Motor neuron (in vitro differentiated cells): Measurements from ENCODE around the gene CHST12. TPM values are rescaled to one million over a fixed set of nuclear protein-coding genes. Genes with fewer than 3 reads are reported as not detected.

Experiments
- ATAC-seq, 8 experiments: fragments of 200-7000 bp; cut with Tn5 transposase; replicated peaks in 6 of 8; 2 replicates each; pipeline ENCODE4 v1.8.0; 2021; ENCODE audit warnings: mild to moderate bottlenecking in 8 of 8, moderate library complexity in 8 of 8
- H3K27ac ChIP-seq, 2 donors: fragments of 250-450 bp; sonication (Bioruptor Pico); 2 replicates each; pipeline ENCODE4 v1.9.0; 2021; ENCODE audit warnings: antibody characterized with exemption in 2 of 2, mild to moderate bottlenecking in 2 of 2, moderate library complexity in 1 of 2
- H3K4me1 ChIP-seq, 2 donors: fragments of 250-450 bp; sonication (Bioruptor Pico); replicated peaks in 1 of 2; 2 replicates each; pipeline ENCODE4 v1.6.1; 2021; ENCODE audit warnings: antibody characterized with exemption in 2 of 2, mild to moderate bottlenecking in 2 of 2, moderate library complexity in 1 of 2
- H3K4me3 ChIP-seq, 5 donors: fragments of 250-450 bp; sonication (Bioruptor Pico); 2 replicates each; pipeline ENCODE4 v1.9.0; 2021; ENCODE audit warnings: antibody characterized with exemption in 5 of 5, mild to moderate bottlenecking in 5 of 5, moderate library complexity in 4 of 5
- WGBS, 10 experiments: fragments of 450-650 bp; shearing (Covaris generic); methylation state at CpG; one replicate each; pipeline ENCODE4 v1.0.0; 2022; 5-methylcytosine and 5-hydroxymethylcytosine counted together
- in situ Hi-C, 9 experiments: fragments of 400-800 bp; cut with MboI; loops; one replicate each; pipeline ENCODE4 v1.15.0; 2021; ENCODE audit warnings: low sequenced_read_pairs in 9 of 9, low pct_unique_long_range_greater_than_20kb in 2 of 9; ENCODE audit not compliant: unreplicated experiment in 9 of 9
- total RNA-seq, 8 experiments: library from RNA; unstranded; fragments of 300-600 nt; gene quantifications; 2 replicates each; pipeline versions ENCODE4 v1.2.3 to v1.2.4, GENCODE V29; 2022

Gene CHST12
- total RNA-seq: 10 to 100 TPM in 1 of 8 experiments, 1 to 10 TPM in 7; 4.0 to 10.4 (median 7.3) TPM

DNA sequence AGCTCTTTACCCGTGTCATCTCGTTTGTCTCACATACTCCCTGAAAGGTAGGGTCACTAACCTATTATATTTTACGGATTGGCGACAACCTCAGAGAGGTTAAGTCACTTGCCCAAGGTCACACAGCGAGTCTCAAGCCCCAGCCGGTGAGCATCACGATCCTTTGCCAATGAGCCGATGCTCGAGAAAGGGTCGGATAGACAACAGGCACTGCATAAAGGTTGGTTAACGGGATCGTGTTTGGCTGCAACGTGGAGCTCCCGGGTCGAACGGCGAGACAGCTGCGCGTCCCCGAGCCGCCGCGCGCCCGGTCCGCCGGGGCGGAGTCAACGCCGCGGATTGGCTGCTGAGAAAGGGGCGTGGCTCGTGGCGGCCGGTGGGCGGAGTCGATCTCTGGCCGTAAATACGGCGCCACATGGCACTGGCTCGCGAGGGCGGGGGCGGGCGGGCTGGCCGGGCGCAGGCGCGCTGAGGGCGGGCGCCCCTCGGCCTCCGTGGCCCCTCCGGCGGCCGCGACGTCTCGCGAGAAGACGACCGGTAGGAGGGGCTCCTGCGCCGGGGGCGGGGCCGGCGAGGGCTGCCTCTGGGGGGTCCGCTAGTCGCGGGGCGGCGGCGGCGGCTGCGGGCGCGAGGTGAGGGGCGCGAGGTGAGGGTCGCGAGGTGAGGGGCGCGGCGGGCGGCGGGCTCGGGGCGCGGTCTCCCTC lies at the start of gene CHST12:
Gene CHST12 (plus strand): TSS at position 598 of the 704 bp plus-strand sequence. CDS start 29,029 bp downstream, outside the sequence.
- Histone ChIP-seq H3K4me1 (peaks cover 20 to 27% of the 10 kb centered on the region in 2 donors), H3K4me3 (peak within 1 kb of the TSS; percentile 51 to 87 (median 65)), H3K27ac (peak within 1 kb of the TSS; percentile 44 to 68)
- in situ Hi-C loops: no loop called here
- peak; percentile 58 to 83 (median 76) for ATAC-seq
- 0 to 30% (median 6%) methylated on average over 2 to 7 of the region's 89 CpGs; no CpG with 5 or more reads in 6 of the 10 experiments for WGBS, 10 experiments

DNA sequence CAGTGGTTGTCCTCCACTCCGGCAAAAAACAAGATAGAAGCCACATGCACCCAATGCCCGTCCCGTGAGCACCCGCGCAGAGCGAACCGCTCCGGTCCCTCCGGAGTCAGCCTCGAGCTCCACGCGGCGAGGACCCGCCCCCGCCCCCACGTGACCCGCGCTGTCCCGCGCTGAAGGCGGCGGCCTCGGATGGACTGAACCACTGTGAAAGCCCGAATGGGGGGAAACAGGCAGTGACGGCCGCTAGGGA lies 49.5 kb upstream of the CHST12 start:
- 0% methylated on average over 3 to 6 of the region's 26 CpGs; no CpG with 5 or more reads in 7 of the 10 experiments for WGBS, 10 experiments
- Histone ChIP-seq H3K27ac (peak overlapping the region; percentile 100), H3K4me1 (peaks cover 11 to 17% of the 10 kb centered on the region in 2 donors), H3K4me3 (peak overlapping the region; percentile 59 to 89 (median 75))
- ATAC-seq: peak; percentile 53 to 84 (median 80)
- in situ Hi-C loops: no loop called here

DNA sequence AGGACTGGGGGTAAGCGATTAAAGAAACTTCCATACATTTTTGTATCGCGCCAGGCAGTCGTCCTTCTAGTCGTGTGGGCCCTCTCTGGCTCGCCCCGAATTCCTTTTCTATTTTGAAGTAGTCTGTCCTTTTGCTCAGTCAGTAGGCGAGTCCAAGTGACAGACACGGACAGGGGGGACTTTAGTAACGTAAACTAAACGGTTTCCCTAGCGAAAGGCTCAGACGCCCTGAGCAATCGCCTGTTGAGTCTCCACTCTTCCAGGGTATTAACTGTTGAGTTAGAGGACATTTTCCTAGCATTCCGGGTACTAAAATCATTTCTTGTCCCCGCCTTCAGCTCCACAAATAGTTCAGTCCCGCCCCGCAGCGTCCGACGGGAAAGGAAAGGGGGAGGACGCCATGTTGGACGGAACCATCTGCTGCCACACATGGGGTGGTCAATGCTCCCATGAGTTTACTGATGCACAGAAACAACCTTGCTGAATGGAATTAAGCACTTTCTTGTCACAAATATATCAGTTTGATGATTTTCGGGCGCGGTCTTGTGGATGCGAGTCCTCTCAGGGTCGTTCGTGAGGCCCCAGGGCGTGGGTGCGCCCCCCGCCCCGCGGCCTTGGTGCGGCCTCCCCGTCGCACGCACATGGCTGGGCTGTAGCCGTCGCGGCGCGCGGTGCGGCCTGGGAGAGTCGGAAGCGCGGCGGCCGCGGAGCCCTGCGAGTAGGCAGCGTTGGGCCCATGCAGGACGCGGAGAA lies 49.0 kb upstream of the CHST12 start, which contains the start of gene EIF3B:
Gene EIF3B (plus strand): TSS at position 642 of the 753 bp plus-strand sequence. CDS start 95 bp downstream, at position 737.
- Histone ChIP-seq H3K4me1 (peaks cover 11 to 18% of the 10 kb centered on the region in 2 donors), H3K4me3 (peak within 1 kb of the TSS; percentile 59 to 89 (median 75)), H3K27ac (peak within 1 kb of the TSS; percentile 100)
- ATAC-seq: peak; percentile 76 to 89 (median 84)
- WGBS, 10 experiments: 0 to 12% (median 0%) methylated on average over 1 to 34 of the region's 55 CpGs; no CpG with 5 or more reads in 4 of the 10 experiments
- in situ Hi-C loops: no loop called here

DNA sequence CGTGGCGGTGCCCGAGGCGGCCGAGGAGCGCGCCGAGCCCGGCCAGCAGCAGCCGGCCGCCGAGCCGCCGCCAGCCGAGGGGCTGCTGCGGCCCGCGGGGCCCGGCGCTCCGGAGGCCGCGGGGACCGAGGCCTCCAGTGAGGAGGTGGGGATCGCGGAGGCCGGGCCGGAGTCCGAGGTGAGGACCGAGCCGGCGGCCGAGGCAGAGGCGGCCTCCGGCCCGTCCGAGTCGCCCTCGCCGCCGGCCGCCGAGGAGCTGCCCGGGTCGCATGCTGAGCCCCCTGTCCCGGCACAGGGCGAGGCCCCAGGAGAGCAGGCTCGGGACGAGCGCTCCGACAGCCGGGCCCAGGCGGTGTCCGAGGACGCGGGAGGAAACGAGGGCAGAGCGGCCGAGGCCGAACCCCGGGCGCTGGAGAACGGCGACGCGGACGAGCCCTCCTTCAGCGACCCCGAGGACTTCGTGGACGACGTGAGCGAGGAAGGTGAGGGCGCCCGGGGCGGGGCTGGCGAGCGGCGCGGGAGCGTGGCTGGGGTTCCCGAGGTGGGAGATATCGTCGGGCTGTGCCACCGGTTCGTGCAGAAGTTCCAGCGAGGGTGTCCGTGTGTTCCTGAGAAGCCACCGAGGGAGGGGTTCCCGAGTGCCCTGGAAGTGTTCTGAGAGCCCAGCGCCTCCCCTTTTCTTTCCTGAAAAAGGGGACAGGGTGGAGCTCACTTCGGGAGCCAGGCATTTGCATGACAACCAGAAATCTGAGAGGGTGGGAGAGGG lies 48.3 kb upstream of the CHST12 start:
- peak in 6 of 8 experiments; percentile 0 to 15 (median 11) for ATAC-seq
- in situ Hi-C loops: no loop called here
- peaks cover 11 to 18% of the 10 kb centered on the region in 2 donors for H3K4me1 ChIP-seq
- H3K27ac ChIP-seq: peak overlapping the region; percentile 100
- peak overlapping the region; percentile 59 to 89 (median 75) for H3K4me3 ChIP-seq
- WGBS, 10 experiments: 0% methylated on average over 1 to 16 of the region's 92 CpGs; no CpG with 5 or more reads in 6 of the 10 experiments

DNA sequence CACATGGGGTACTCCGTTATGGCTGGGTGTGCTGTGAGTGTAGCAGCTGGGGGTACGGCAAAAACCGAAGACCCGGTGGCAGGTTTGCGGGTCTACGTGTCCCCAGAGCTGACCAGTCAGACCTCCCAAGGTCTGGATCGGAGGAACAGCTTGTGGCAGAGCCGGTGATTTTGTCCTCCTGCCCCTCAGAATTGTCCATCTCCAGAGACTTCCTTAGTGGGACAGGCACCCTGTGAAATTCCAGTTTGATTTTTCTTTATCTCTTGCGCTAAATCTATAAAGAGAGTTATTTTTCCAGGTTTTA lies 47.8 kb upstream of the CHST12 start:
- ATAC-seq: peak in 1 of 8 experiments; percentile 0
- H3K27ac ChIP-seq: peak overlapping the region in 1 of 2 donors; percentile 100
- in situ Hi-C loops: no loop called here
- 0 to 50% (median 11%) methylated on average over 1 to 9 of the region's 9 CpGs; no CpG with 5 or more reads in 1 of the 10 experiments for WGBS, 10 experiments
- peaks cover 11 to 18% of the 10 kb centered on the region in 2 donors for H3K4me1 ChIP-seq
- peak overlapping the region; percentile 59 to 89 (median 75) for H3K4me3 ChIP-seq

DNA sequence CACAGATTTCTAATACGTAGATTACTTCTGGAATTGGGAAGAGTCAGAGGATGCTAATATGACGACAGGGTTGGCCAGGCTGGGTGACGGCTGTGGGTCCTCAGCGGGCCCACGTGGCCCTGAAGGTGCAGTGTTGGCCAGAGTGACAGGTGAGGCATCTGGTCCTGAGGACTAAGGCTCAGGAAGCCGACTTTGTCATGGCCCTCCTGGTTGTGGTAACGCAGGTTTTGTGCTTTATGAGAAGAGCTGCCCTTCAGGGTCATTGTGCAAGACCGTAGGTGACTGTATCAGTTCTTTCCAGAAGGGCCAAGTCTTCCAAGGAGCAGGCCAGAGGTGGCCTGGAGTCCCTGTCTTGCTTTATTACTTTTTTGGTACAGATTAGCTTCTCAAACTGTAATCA lies 46.2 kb upstream of the CHST12 start:
- no peak for ATAC-seq
- in situ Hi-C loops: no loop called here
- Histone ChIP-seq H3K4me3 (no peak overlapping the region), H3K27ac (no peak overlapping the region), H3K4me1 (peaks cover 11 to 18% of the 10 kb centered on the region in 2 donors)
- WGBS, 10 experiments: 60 to 100% (median 86%) methylated on average over 1 to 7 of the region's 8 CpGs; no CpG with 5 or more reads in 1 of the 10 experiments

DNA sequence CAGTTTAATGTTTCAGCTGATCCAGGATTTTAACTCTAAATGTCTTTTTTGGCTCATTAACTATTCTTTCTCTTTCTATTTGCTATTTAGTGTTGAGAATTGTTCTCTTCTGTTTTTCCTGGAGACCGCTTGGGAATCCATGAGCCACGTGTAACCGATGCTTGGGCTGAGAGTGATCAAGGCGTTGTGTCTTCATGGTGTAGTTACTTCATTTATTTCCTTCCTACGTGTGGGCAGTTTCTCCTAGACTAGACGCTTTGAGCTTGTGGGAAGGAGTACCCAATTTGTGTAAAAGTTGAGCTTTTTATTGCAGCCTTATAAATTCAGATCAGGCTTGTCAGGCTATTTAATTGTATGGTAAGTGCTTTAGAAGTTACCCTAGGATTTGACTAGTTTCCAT lies 45.8 kb upstream of the CHST12 start:
- H3K27ac ChIP-seq: no peak overlapping the region

DNA sequence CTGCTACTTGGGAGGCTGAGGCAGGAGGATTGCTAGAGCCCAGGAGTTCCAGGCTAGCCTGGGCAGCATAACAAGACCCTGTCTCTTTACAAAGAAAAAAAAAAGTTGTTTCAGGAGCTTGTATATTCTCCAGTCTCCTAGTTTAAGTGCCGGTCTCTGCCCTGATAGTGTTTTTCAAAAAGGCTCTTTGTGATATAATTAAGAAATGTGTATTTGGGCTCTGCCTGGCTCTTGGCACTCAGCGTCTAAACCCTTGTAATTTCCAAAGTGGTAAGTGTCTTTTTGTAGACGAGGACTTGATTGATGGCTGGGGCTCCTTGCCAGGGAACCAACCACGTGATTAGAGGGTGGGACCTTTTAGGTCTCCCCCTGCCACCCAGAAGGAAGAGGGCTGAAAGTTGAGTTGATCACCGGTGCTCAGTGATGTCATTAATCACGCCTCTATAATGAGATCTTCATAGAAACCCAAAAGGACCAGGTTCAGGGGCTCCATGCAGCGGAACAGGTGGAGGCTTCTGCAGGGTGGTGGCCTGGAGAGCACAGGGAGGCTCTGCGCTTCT lies 44.4 kb upstream of the CHST12 start:
- in situ Hi-C loops: no loop called here
- no peak for ATAC-seq
- H3K27ac ChIP-seq: no peak overlapping the region
- WGBS, 10 experiments: 0 to 80% (median 75%) methylated on average over 1 to 8 of the region's 8 CpGs; no CpG with 5 or more reads in 3 of the 10 experiments
- no peak overlapping the region for H3K4me3 ChIP-seq
- peaks cover 11 to 14% of the 10 kb centered on the region in 2 donors for H3K4me1 ChIP-seq

More for the DNA sequence above, 45.8 kb upstream of the CHST12 start:
- WGBS, 10 experiments: 28 to 100% (median 87%) methylated on average over 3 to 6 of the region's 6 CpGs
- H3K4me1 ChIP-seq: peaks cover 11 to 18% of the 10 kb centered on the region in 2 donors
- no peak overlapping the region for H3K4me3 ChIP-seq
- no peak for ATAC-seq
- in situ Hi-C loops: no loop called here

DNA sequence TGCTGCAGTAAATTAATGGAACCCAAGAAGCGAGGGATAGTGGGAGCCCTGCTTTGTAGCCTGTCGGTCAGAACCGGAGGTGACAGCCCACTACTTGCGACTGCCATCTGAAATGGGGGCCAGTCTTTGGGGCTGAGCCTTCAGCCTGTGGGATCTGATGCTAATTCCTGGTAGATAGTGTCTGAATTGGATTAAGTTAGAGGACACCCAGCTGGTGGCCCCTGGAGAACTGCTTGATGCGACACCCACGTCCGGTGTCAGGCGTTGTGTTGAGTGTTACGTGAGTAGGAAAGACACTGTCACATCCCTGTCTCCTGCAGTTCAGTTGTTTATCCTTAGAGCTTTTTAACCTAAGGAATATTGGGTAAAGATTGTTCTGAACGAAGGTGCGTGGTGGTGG lies 43.8 kb upstream of the CHST12 start:
- Histone ChIP-seq H3K27ac (no peak overlapping the region), H3K4me3 (no peak overlapping the region), H3K4me1 (peaks cover 11 to 14% of the 10 kb centered on the region in 2 donors)
- 80 to 100% (median 91%) methylated on average over 1 to 8 of the region's 11 CpGs; no CpG with 5 or more reads in 3 of the 10 experiments for WGBS, 10 experiments
- in situ Hi-C loops: no loop called here
- ATAC-seq: no peak

DNA sequence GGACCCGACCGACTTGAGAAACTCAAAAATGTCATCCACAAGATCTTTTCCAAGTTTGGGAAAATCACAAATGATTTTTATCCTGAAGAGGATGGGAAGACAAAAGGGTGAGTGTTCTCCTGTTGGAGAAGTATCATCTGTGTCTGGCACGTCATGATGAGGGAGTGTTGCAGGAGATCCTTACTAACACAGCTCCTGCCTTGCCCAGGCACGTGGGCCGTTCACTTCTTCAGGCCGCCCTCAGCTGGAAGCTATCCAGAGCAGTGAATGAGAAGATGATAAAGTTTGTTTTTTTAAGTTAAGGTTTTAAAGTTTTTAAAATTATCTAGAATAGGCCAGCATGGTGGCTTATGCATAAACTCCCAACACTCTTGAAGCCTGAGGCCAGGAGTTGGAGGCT lies 42.6 kb upstream of the CHST12 start:
- 86 to 100% (median 96%) methylated on average over 1 to 6 of the region's 6 CpGs; no CpG with 5 or more reads in 3 of the 10 experiments for WGBS, 10 experiments

DNA sequence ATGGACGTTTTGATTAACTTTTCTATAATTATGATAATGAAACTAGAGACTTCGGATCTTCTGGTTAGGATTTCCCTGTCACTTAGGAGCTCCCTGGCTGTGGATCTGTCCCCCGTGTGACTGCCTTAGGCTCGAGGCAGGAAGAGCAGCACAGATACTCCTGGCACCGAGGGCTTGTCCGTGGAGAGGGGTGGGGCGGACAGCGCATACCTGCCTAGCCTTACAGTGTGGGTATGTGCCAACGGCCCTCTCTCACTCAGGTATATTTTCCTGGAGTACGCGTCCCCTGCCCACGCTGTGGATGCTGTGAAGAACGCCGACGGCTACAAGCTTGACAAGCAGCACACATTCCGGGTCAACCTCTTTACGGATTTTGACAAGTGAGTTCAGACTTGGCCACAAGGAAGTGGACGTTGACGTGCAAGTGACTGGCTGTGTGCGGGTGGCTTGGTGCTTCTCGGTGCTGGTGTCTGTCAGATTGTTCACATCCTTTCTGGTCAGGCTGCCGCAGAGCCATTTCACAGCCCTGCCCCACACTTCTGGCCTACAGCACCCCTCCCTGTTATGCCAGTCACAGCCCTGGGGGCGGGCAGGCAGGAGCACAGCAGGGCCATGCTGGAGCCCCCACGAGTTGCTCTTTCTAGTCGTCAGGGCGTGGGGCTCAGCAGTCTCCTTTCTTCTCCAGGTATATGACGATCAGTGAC lies 40.9 kb upstream of the CHST12 start:
- 60 to 100% (median 92%) methylated on average over 1 to 23 of the region's 27 CpGs; no CpG with 5 or more reads in 3 of the 10 experiments for WGBS, 10 experiments

More for the DNA sequence above, 42.6 kb upstream of the CHST12 start:
- H3K4me3 ChIP-seq: no peak overlapping the region
- in situ Hi-C loops: no loop called here
- peak in 1 of 8 experiments; percentile 31 for ATAC-seq
- H3K4me1 ChIP-seq: peaks cover 10 to 14% of the 10 kb centered on the region in 2 donors
- H3K27ac ChIP-seq: no peak overlapping the region

DNA sequence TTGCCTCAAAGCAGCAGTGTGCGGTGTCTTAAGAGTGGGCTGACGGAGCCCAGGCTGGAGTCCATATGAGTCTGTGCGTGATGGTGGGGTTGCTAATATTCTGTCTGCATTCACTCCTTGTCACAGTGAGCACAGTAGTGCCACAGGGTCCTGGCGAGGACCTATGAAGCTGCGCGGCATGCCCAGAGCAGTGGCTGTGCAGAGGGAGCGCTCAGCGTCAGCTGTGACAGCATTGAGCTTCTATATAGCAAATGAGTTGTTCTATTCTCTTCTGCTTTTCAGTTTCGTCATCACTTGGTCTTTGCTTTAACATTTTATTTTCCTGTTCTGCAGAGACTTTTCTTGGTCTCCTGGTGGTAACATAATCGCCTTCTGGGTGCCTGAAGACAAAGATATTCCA lies 34.3 kb upstream of the CHST12 start:
- Histone ChIP-seq H3K4me3 (no peak overlapping the region), H3K27ac (no peak overlapping the region), H3K4me1 (no peaks in the 10 kb centered on the region)
- no peak for ATAC-seq
- in situ Hi-C loops: no loop called here
- WGBS, 10 experiments: 87 to 100% (median 100%) methylated on average over 1 to 6 of the region's 10 CpGs; no CpG with 5 or more reads in 1 of the 10 experiments

More for the DNA sequence above, 40.9 kb upstream of the CHST12 start:
- no peak overlapping the region for H3K4me3 ChIP-seq
- H3K27ac ChIP-seq: no peak overlapping the region
- in situ Hi-C loops: no loop called here
- peaks cover 0 to 5% of the 10 kb centered on the region in 2 donors for H3K4me1 ChIP-seq
- no peak for ATAC-seq
